22Rv1 (cell line): ENCODE data around the gene SNX8.

Source experiments
- CTCF ChIP-seq: fragments of 450-650 bp; IDR thresholded peaks from 2 replicates; pipeline ENCODE4 v1.5.1; 2017; ENCODE audit warnings: mild to moderate bottlenecking
- ZFX ChIP-seq: fragments of 450-650 bp; IDR thresholded peaks from 2 replicates; pipeline ENCODE4 v1.6.1; 2017; ENCODE audit warnings: antibody characterized with exemption, borderline replicate concordance

DNA sequence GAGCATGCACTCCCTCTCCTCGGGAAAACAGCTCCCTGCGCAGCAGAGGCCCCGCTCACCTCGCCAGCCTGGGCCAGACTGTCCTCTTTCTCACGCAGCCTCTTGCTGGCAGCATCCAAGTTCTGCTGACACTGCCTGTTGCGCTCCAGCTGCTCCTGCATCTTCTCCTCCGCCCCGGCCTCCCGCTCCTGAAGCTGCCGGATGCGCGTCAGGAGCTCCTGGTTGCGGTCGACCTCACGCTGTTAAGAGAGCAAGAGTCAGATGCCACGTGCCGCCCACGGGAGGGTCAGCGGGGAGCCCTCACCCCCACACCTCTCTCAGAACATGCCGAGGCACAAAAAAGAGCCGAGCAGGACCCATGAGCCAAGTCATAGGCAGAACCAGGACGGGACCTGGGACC lies 91.7 kb downstream of the SNX8 start:
- TF ChIP-seq CTCF: no peak
- no peak for TF ChIP-seq ZFX
